WTC11 (cell line): Measurements from ENCODE around the gene RGP1. TPM values are rescaled to one million over a fixed set of nuclear protein-coding genes. Genes with fewer than 3 reads are reported as not detected.

ENCODE experiments used
- ATAC-seq: fragments of 200-7000 bp; cut with Tn5 transposase; 2 replicates; pipeline ENCODE4 v1.10.0; 2021; ENCODE audit warnings: mild to moderate bottlenecking, moderate library complexity
- CTCF ChIA-PET: fragments of 300-600 bp; sonication (Branson Sonifier 250); formaldehyde crosslinking; loops from one replicate; lab custom pipeline; 2021; ENCODE audit warnings: antibody characterized with exemption; lab: Charles Lee
- POLR2A ChIA-PET: fragments of 350-600 bp; sonication (Branson Sonifier 250); formaldehyde crosslinking; loops from one replicate; lab custom pipeline; 2021; ENCODE audit warnings: antibody characterized with exemption; lab: Charles Lee
- DNase-seq: peaks from one replicate; pipeline ENCODE4 v3.0.0; 2021; ENCODE audit warnings: low spot score
- H3K27ac Mint-ChIP-seq: 2 replicates; pipeline ENCODE4 v1.8.0; 2021; ENCODE audit warnings: mixed read lengths
- H3K27me3 Mint-ChIP-seq: 2 replicates; pipeline ENCODE4 v1.8.0; 2021; ENCODE audit warnings: low read depth, mild to moderate bottlenecking, moderate library complexity, mixed read lengths
- H3K36me3 Mint-ChIP-seq: 2 replicates; pipeline ENCODE4 v1.8.0; 2021; ENCODE audit warnings: mixed read lengths
- H3K4me1 Mint-ChIP-seq: 2 replicates; pipeline ENCODE4 v1.8.0; 2022; ENCODE audit warnings: mixed read lengths
- H3K4me3 Mint-ChIP-seq: 2 replicates; pipeline ENCODE4 v1.8.0; 2021; ENCODE audit warnings: mild to moderate bottlenecking, moderate library complexity, mixed read lengths
- H3K9me3 Mint-ChIP-seq: 2 replicates; pipeline ENCODE4 v1.8.0; 2021; ENCODE audit warnings: mixed read lengths
- ELF4 ChIP-seq: sonication (generic); formaldehyde crosslinking; IDR thresholded peaks from 2 replicates; pipeline ENCODE4 v1.8.1; 2022; ENCODE audit warnings: low read depth, mild to moderate bottlenecking, moderate library complexity, missing genetic modification reagents
- ETV6 ChIP-seq: sonication (generic); formaldehyde crosslinking; IDR thresholded peaks from 2 replicates; pipeline ENCODE4 v1.8.1; 2022; ENCODE audit warnings: mild to moderate bottlenecking, missing genetic modification reagents
- FOXJ3 ChIP-seq: sonication (generic); formaldehyde crosslinking; IDR thresholded peaks from 2 replicates; pipeline ENCODE4 v1.9.0; 2021; ENCODE audit warnings: missing genetic modification reagents, mild to moderate bottlenecking, borderline replicate concordance
- IRF2 ChIP-seq: sonication (generic); formaldehyde crosslinking; IDR thresholded peaks from 2 replicates; pipeline ENCODE4 v1.8.0; 2022; ENCODE audit warnings: low read depth, missing genetic modification reagents, borderline replicate concordance
- NR2C2 ChIP-seq: sonication (generic); formaldehyde crosslinking; IDR thresholded peaks from 2 replicates; pipeline ENCODE4 v1.8.0; 2022; ENCODE audit warnings: mild to moderate bottlenecking, missing genetic modification reagents
- OVOL2 ChIP-seq: fragments of 250-450 bp; sonication (Bioruptor Pico); IDR thresholded peaks from 2 replicates; pipeline ENCODE4 v1.9.0; 2021; ENCODE audit warnings: mild to moderate bottlenecking, borderline replicate concordance
- RELA ChIP-seq: sonication (generic); formaldehyde crosslinking; IDR thresholded peaks from 2 replicates; pipeline ENCODE4 v1.8.1; 2022; ENCODE audit warnings: missing genetic modification reagents, mild to moderate bottlenecking, borderline replicate concordance
- RORB ChIP-seq: fragments of 250-450 bp; sonication (Bioruptor Pico); IDR thresholded peaks from 2 replicates; pipeline ENCODE4 v1.9.0; 2021; ENCODE audit warnings: mild to moderate bottlenecking
- SOX15 ChIP-seq: fragments of 250-450 bp; sonication (Bioruptor Pico); IDR thresholded peaks from 2 replicates; pipeline ENCODE4 v1.9.0; 2021; ENCODE audit warnings: mild to moderate bottlenecking
- ZBTB21 ChIP-seq: sonication (generic); formaldehyde crosslinking; IDR thresholded peaks from 2 replicates; pipeline ENCODE4 v1.8.1; 2023; ENCODE audit warnings: mild to moderate bottlenecking, missing genetic modification reagents, borderline replicate concordance
- ZNF121 ChIP-seq: sonication (generic); formaldehyde crosslinking; IDR thresholded peaks from 2 replicates; pipeline ENCODE4 v1.8.0; 2023; ENCODE audit warnings: missing genetic modification reagents
- ZNF416 ChIP-seq: fragments of 250-450 bp; sonication (Bioruptor Pico); IDR thresholded peaks from 2 replicates; pipeline ENCODE4 v1.9.0; 2021; ENCODE audit warnings: mild to moderate bottlenecking, inconsistent platforms
- total RNA-seq: library from RNA; stranded (reverse); gene quantifications from 3 replicates; pipeline ENCODE4 v1.2.3, GENCODE V29; 2021
- TF ChIP-seq, protein P1 (sequence below): fragments of 250-450 bp; sonication (Bioruptor Pico); conservative IDR thresholded peaks from 2 replicates; pipeline ENCODE4 v1.9.0; 2021; ENCODE audit warnings: mild to moderate bottlenecking
- TF ChIP-seq, protein P2 (sequence below): fragments of 250-450 bp; sonication (Bioruptor Pico); IDR thresholded peaks from 2 replicates; pipeline ENCODE4 v1.9.0; 2021; ENCODE audit warnings: mild to moderate bottlenecking, borderline replicate concordance
- TF ChIP-seq, protein P3 (sequence below): sonication (generic); formaldehyde crosslinking; IDR thresholded peaks from 2 replicates; pipeline ENCODE4 v1.8.0; 2022; ENCODE audit warnings: mild to moderate bottlenecking, missing genetic modification reagents
- TF ChIP-seq, protein P4 (sequence below): sonication (generic); formaldehyde crosslinking; IDR thresholded peaks from 2 replicates; pipeline ENCODE4 v1.8.1; 2023; ENCODE audit warnings: mild to moderate bottlenecking, missing genetic modification reagents, moderate library complexity

RGP1 gene
- total RNA-seq, 1 experiment from 2014 or later, result 30.0 TPM

DNA sequence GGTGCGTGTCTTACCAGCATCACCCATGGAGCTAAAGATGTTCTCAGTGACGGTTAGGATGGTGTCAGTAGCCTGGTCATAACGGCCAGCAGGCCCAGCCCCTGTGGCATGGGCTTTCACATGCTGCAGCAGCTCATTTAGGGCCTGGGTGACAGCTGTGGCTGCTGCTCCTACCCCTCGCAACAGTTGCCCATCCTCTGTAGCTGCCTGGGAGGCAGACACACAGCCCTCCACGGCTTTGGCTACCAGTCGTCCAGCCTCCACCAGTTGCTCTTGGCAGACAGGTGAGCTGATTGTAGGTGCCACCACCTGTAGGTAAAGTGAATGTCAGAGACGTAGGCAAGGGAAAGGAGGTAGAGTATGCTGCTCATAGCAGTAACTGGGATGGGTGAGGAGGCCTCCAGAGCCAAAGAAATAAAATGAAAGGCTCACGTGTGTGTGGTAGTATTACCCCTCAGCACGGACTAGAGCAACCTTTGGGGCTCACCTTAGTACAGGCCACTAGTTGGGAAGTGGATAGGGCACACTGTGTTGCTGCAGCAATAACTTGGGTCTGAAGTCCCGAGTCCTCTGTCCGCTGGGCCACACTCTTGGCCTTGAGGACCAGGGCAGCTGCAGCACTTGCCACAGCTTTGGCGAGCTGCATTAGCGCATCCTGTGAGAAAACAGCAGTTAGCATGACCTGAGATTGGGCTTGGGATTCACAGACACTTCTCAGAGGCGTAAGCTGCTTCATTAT lies 31.8 kb upstream of the RGP1 start:
- H3K27ac Mint-ChIP-seq, result no peak overlapping the region
- ChIA-PET POLR2A (no interaction called here), CTCF (interaction anchor here (3.1 kb wide), 1 partner anchor 21 kb away, joined by 16 read pairs; no protein-coding TSS in a partner anchor)
- peaks cover 86% of the 10 kb centered on the region for H3K36me3 Mint-ChIP-seq
- TF ChIP-seq ZBTB21 (CRISPR knock-in tag) (no peak), OVOL2 (CRISPR knock-in tag) (no peak), NR2C2 (no peak), SOX15 (no peak), ZNF121 (CRISPR knock-in tag) (no peak), RORB (CRISPR knock-in tag) (no peak), IRF2 (no peak)
- TF ChIP-seq, protein P1, sequence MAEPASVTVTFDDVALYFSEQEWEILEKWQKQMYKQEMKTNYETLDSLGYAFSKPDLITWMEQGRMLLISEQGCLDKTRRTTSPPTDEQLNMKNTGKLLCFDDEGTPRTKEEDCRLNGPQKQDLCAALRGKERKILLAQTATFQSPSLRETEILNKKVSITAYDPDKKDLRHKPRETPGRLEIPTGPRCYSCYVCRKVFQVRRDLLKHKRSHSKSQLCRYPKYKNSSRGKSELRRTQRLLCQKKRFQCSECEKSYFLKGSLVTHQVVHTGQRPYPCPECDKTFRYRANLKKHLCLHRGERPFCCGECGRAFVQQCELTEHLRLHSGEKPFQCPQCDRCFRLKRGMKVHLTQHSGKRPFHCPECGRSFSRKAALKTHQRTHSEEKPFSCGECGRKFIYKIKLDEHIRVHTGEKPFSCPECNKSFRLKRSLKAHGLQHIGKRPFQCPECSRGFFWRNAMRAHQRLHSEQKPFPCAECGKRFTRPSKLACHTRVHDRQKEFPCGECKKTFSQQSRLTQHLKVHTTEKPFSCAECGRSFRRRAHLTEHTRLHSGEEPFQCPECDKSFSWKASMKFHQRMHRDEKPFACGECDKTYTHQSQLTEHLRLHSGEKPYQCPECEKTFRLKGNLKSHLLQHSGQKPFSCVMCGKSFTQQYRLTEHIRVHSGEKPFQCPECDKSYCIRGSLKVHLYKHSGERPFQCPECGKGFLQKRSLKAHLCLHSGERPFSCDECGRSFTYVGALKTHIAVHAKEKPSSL, result no peak
- TF ChIP-seq, protein P2, sequence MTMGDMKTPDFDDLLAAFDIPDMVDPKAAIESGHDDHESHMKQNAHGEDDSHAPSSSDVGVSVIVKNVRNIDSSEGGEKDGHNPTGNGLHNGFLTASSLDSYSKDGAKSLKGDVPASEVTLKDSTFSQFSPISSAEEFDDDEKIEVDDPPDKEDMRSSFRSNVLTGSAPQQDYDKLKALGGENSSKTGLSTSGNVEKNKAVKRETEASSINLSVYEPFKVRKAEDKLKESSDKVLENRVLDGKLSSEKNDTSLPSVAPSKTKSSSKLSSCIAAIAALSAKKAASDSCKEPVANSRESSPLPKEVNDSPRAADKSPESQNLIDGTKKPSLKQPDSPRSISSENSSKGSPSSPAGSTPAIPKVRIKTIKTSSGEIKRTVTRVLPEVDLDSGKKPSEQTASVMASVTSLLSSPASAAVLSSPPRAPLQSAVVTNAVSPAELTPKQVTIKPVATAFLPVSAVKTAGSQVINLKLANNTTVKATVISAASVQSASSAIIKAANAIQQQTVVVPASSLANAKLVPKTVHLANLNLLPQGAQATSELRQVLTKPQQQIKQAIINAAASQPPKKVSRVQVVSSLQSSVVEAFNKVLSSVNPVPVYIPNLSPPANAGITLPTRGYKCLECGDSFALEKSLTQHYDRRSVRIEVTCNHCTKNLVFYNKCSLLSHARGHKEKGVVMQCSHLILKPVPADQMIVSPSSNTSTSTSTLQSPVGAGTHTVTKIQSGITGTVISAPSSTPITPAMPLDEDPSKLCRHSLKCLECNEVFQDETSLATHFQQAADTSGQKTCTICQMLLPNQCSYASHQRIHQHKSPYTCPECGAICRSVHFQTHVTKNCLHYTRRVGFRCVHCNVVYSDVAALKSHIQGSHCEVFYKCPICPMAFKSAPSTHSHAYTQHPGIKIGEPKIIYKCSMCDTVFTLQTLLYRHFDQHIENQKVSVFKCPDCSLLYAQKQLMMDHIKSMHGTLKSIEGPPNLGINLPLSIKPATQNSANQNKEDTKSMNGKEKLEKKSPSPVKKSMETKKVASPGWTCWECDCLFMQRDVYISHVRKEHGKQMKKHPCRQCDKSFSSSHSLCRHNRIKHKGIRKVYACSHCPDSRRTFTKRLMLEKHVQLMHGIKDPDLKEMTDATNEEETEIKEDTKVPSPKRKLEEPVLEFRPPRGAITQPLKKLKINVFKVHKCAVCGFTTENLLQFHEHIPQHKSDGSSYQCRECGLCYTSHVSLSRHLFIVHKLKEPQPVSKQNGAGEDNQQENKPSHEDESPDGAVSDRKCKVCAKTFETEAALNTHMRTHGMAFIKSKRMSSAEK (CRISPR knock-in tag), result no peak
- no peaks in the 10 kb centered on the region for H3K4me1 Mint-ChIP-seq
- H3K9me3 Mint-ChIP-seq, result no peaks in the 10 kb centered on the region
- ATAC-seq, result no peak
- H3K4me3 Mint-ChIP-seq, result no peak overlapping the region
- no peaks in the 10 kb centered on the region for H3K27me3 Mint-ChIP-seq
- no peak for DNase-seq

DNA sequence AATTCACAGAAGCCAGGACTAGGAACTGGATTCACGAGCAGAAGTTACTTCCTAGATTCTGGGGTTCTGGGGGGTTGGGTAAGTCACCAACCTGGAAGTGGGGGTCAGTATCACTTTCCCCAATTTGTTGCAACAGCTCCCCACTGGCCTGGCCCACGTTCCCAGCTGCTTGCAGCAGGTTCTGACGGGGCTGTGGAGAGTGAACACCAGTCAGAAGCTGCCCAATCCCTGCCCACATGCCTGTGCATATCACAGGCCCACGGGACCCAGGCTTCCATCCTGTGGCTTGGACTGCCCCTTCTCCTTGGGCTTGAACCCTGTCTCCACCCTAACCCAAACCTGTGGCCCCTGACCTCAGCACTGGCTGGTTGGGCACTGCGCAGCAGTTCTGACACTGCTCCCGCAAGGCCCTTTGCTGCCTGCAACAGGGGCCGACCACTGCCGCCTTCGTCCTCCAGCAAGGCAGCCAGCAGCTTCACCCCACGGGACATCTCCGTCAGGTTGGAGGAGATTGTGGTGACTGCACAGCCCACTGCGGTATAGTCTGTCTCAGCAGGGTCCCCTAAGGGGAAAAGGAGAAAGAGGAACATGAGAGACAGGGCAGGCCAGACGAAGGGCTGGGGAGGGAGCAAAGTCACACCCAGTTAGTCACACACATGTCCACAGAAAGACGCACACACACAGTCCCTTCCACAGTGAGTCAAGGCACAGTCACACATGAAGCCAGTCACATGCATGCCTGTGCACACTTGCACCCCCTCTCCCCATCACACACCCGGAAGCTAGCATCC lies 30.2 kb upstream of the RGP1 start:
- Mint-ChIP-seq H3K36me3 (peaks cover 85% of the 10 kb centered on the region), H3K4me3 (no peak overlapping the region), H3K27me3 (no peaks in the 10 kb centered on the region), H3K9me3 (no peaks in the 10 kb centered on the region), H3K27ac (no peak overlapping the region), H3K4me1 (no peaks in the 10 kb centered on the region)
- ChIA-PET CTCF (interaction anchor here (0.7 to 3.1 kb wide), 3 partner anchors 10 to 119 kb away, joined by 3 to 16 read pairs (median 5); no protein-coding TSS in a partner anchor), POLR2A (no interaction called here)
- ATAC-seq, result no peak
- DNase-seq, result no peak
- TF ChIP-seq ELF4 (no peak), FOXJ3 (CRISPR knock-in tag) (no peak), ZNF416 (CRISPR knock-in tag) (no peak), NR2C2 (no peak), ZNF121 (CRISPR knock-in tag) (no peak), ETV6 (CRISPR knock-in tag) (no peak), RELA (CRISPR knock-in tag) (no peak)
- TF ChIP-seq, protein P3, sequence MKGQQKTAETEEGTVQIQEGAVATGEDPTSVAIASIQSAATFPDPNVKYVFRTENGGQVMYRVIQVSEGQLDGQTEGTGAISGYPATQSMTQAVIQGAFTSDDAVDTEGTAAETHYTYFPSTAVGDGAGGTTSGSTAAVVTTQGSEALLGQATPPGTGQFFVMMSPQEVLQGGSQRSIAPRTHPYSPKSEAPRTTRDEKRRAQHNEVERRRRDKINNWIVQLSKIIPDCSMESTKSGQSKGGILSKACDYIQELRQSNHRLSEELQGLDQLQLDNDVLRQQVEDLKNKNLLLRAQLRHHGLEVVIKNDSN (CRISPR knock-in tag), result no peak
- TF ChIP-seq, protein P4, sequence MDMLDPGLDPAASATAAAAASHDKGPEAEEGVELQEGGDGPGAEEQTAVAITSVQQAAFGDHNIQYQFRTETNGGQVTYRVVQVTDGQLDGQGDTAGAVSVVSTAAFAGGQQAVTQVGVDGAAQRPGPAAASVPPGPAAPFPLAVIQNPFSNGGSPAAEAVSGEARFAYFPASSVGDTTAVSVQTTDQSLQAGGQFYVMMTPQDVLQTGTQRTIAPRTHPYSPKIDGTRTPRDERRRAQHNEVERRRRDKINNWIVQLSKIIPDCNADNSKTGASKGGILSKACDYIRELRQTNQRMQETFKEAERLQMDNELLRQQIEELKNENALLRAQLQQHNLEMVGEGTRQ (CRISPR knock-in tag), result no peak
- TF ChIP-seq, protein P2 (CRISPR knock-in tag), result no peak
